Trophoblast cell (in vitro differentiated cells and primary cell): Measurements from ENCODE around the gene ST3GAL5.
A peak's percentile ranks its signal among the peaks of the same experiment; 100 is the strongest.

ENCODE experiments used
- DNase-seq, 2 donors: peaks; one replicate each; pipeline ENCODE4 v3.0.0-alpha.2; 2016
- H2AFZ ChIP-seq: 2 replicates; pipeline ENCODE4 v1.6.1; 2013; ENCODE audit warnings: low read length, moderate library complexity, mild to moderate bottlenecking; ENCODE audit not compliant: insufficient read depth, poor library complexity
- H2AK5ac ChIP-seq: 2 replicates; pipeline ENCODE4 v1.6.1; 2013; ENCODE audit warnings: mild to moderate bottlenecking, low read length
- H2BK120ac ChIP-seq: 2 replicates; pipeline ENCODE4 v1.6.1; 2013; ENCODE audit warnings: low read length, mild to moderate bottlenecking, moderate library complexity; ENCODE audit not compliant: insufficient read depth, poor library complexity
- H2BK12ac ChIP-seq: 2 replicates; pipeline ENCODE4 v1.6.1; 2013; ENCODE audit warnings: mild to moderate bottlenecking, low read length, moderate library complexity
- H2BK5ac ChIP-seq: 2 replicates; pipeline ENCODE4 v1.6.1; 2013; ENCODE audit warnings: low read length, low read depth, moderate library complexity, mild to moderate bottlenecking; ENCODE audit not compliant: poor library complexity
- H3K14ac ChIP-seq: 2 replicates; pipeline ENCODE4 v1.6.1; 2013; ENCODE audit warnings: mild to moderate bottlenecking, low read length
- H3K18ac ChIP-seq: 2 replicates; pipeline ENCODE4 v1.6.1; 2013; ENCODE audit warnings: mild to moderate bottlenecking, low read length
- H3K23ac ChIP-seq: 2 replicates; pipeline ENCODE4 v1.6.1; 2013; ENCODE audit warnings: low read length
- H3K27ac ChIP-seq: 2 replicates; pipeline ENCODE4 v1.5.1; 2013; ENCODE audit warnings: low read depth, mild to moderate bottlenecking, inconsistent platforms, low read length, moderate library complexity
- H3K27me3 ChIP-seq: 2 replicates; pipeline ENCODE4 v1.6.1; 2013; ENCODE audit warnings: inconsistent platforms, mild to moderate bottlenecking, low read length, moderate library complexity; ENCODE audit not compliant: insufficient read depth
- H3K36me3 ChIP-seq, 2 experiments: 1 replicate in 1 of 2; 2 replicates in 1 of 2; pipeline ENCODE4 v1.6.1; 2013; ENCODE audit warnings: low read length in 2 of 2, mild to moderate bottlenecking in 2 of 2, moderate library complexity in 1 of 2; ENCODE audit not compliant: insufficient read depth in 2 of 2, control insufficient read depth in 1 of 2
- H3K4ac ChIP-seq: 2 replicates; pipeline ENCODE4 v1.6.1; 2013; ENCODE audit warnings: low read depth, mild to moderate bottlenecking, low read length, moderate library complexity
- H3K4me1 ChIP-seq, 2 experiments: 1 replicate in 1 of 2; 2 replicates in 1 of 2; pipeline ENCODE4 v1.6.1; 2013; ENCODE audit warnings: low read length in 2 of 2, mild to moderate bottlenecking in 2 of 2, moderate library complexity in 1 of 2; ENCODE audit not compliant: insufficient read depth in 2 of 2, control insufficient read depth in 1 of 2
- H3K4me2 ChIP-seq: 2 replicates; pipeline ENCODE4 v1.6.1; 2013; ENCODE audit warnings: inconsistent platforms, mild to moderate bottlenecking, low read length, moderate library complexity
- H3K4me3 ChIP-seq: 2 replicates; pipeline ENCODE4 v1.5.1; 2013; ENCODE audit warnings: mild to moderate bottlenecking, low read depth, low read length, inconsistent platforms
- H3K79me1 ChIP-seq: one replicate; pipeline ENCODE4 v1.6.1; 2013; ENCODE audit warnings: low read length
- H3K79me2 ChIP-seq: 2 replicates; pipeline ENCODE4 v1.6.1; 2013; ENCODE audit warnings: low read length, mild to moderate bottlenecking; ENCODE audit not compliant: control insufficient read depth, insufficient read depth, poor library complexity
- H3K9ac ChIP-seq: 2 replicates; pipeline ENCODE4 v1.6.1; 2013; ENCODE audit warnings: mild to moderate bottlenecking, low read length
- H3K9me3 ChIP-seq: 2 replicates; pipeline ENCODE4 v1.6.1; 2013; ENCODE audit warnings: low read depth, mild to moderate bottlenecking, control low read depth, inconsistent platforms, low read length; ENCODE audit not compliant: insufficient read depth
- H4K12ac ChIP-seq: 2 replicates; pipeline ENCODE4 v1.6.1; 2013; ENCODE audit warnings: low read depth, mild to moderate bottlenecking, low read length, moderate library complexity
- H4K8ac ChIP-seq: 2 replicates; pipeline ENCODE4 v1.6.1; 2013; ENCODE audit warnings: low read depth, mild to moderate bottlenecking, low read length, moderate library complexity
- H4K91ac ChIP-seq: one replicate; pipeline ENCODE4 v1.6.1; 2013; ENCODE audit warnings: low read depth, mild to moderate bottlenecking, low read length, moderate library complexity
- WGBS: extraction: QIAGEN DNeasy Blood & Tissue Kit; methylation state at CpG from one replicate; pipeline ENCODE4 v1.1.7; 2013; ENCODE audit warnings: missing lambda C conversion rate; ENCODE audit not compliant: insufficient read length, insufficient coverage; ENCODE audit errors: extremely low coverage; 5-methylcytosine and 5-hydroxymethylcytosine counted together

The ST3GAL5 gene

GRCh38 chr2:85811180-85812093 lies 77.4 kb downstream of the ST3GAL5 start:
- Histone ChIP-seq H3K18ac (no peak overlapping the region), H3K79me2 (no peaks in the 10 kb centered on the region), H3K27ac (no peak overlapping the region), H3K36me3 (no peaks in the 10 kb centered on the region), H4K12ac (no peak overlapping the region), H2AFZ (no peak overlapping the region), H2AK5ac (no peak overlapping the region), H3K79me1 (no peaks in the 10 kb centered on the region), H3K4me3 (no peak overlapping the region), H2BK5ac (no peak overlapping the region), H3K23ac (no peak overlapping the region), H3K4ac (no peak overlapping the region), H3K9me3 (no peaks in the 10 kb centered on the region), H2BK12ac (no peak overlapping the region), H3K4me2 (no peak overlapping the region), H3K27me3 (no peaks in the 10 kb centered on the region), H3K14ac (no peak overlapping the region), H3K9ac (no peak overlapping the region), H4K91ac (no peak overlapping the region), H2BK120ac (no peak overlapping the region), H3K4me1 (no peaks in the 10 kb centered on the region), H4K8ac (no peak overlapping the region)
- no peak for DNase-seq
- WGBS: no CpG with 5 or more reads among the region's 41 CpGs

DNA sequence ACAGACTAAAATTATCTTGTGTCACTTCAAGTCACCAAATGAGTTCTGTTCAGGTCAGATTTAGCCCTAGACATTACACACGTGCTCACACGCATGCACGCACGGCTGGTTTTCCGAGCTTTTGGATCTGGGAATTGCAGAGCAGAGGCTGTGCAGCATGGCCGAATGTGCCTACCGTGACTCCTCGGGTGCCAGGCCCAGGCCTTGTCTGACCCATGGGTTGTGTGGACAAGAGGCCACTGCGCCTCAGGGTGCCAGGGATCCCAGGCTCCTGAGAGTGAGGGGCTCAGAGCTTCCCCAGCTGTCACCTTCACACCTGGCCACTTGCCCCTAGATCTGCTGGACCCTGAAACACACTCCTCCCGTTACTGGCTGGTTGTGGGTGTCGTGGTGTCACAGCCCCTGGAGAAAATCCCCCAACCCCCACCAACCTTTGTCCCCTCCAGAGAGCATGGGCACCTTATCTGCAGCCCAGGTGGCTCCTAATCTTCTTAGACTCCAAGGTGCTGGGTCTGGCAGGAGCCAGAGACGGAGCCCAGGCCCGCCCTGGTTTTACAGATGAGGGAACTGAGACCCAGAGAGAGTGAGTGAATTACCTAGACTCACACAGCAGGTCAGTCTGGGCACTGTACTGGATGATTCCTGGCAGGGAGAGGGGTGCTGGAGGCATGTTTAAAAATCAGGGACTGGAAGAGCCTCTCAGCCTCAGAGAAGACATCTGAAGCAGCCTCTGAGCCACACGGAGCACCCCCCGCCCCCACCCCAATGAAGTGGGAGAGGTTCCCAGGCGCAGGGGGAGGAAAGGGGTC lies 78.2 kb downstream of the ST3GAL5 start:
- Histone ChIP-seq H2BK5ac (no peak overlapping the region), H3K9me3 (no peaks in the 10 kb centered on the region), H4K8ac (no peak overlapping the region), H3K18ac (no peak overlapping the region), H3K4me1 (no peaks in the 10 kb centered on the region), H3K27me3 (no peaks in the 10 kb centered on the region), H4K12ac (no peak overlapping the region), H3K4ac (no peak overlapping the region), H3K27ac (no peak overlapping the region), H2BK12ac (no peak overlapping the region), H3K36me3 (no peaks in the 10 kb centered on the region), H3K23ac (no peak overlapping the region), H3K9ac (no peak overlapping the region), H2AFZ (no peak overlapping the region), H3K4me3 (no peak overlapping the region), H3K79me1 (no peaks in the 10 kb centered on the region), H3K79me2 (no peaks in the 10 kb centered on the region), H3K14ac (no peak overlapping the region), H3K4me2 (no peak overlapping the region), H2AK5ac (no peak overlapping the region), H4K91ac (no peak overlapping the region), H2BK120ac (no peak overlapping the region)
- DNase-seq: no peak
- WGBS: no CpG with 5 or more reads among the region's 16 CpGs

- Histone ChIP-seq H3K23ac (no peak overlapping the region), H3K27ac (no peak overlapping the region), H4K12ac (no peak overlapping the region), H2AK5ac (no peak overlapping the region), H4K91ac (no peak overlapping the region), H3K14ac (no peak overlapping the region), H3K36me3 (no peaks in the 10 kb centered on the region), H3K79me2 (no peaks in the 10 kb centered on the region), H2BK120ac (no peak overlapping the region), H4K8ac (no peak overlapping the region), H3K4ac (no peak overlapping the region), H2BK5ac (no peak overlapping the region), H3K4me3 (no peak overlapping the region), H3K9me3 (no peaks in the 10 kb centered on the region), H2AFZ (no peak overlapping the region), H3K79me1 (no peaks in the 10 kb centered on the region), H3K4me2 (no peak overlapping the region), H3K18ac (no peak overlapping the region), H3K4me1 (no peaks in the 10 kb centered on the region), H3K9ac (no peak overlapping the region), H3K27me3 (no peaks in the 10 kb centered on the region), H2BK12ac (no peak overlapping the region)
- WGBS: no CpG with 5 or more reads among the region's 3 CpGs
- DNase-seq: no peak
Measured at GRCh38 chr2:85807756-85808155, 81.0 kb downstream of the ST3GAL5 start.

DNA sequence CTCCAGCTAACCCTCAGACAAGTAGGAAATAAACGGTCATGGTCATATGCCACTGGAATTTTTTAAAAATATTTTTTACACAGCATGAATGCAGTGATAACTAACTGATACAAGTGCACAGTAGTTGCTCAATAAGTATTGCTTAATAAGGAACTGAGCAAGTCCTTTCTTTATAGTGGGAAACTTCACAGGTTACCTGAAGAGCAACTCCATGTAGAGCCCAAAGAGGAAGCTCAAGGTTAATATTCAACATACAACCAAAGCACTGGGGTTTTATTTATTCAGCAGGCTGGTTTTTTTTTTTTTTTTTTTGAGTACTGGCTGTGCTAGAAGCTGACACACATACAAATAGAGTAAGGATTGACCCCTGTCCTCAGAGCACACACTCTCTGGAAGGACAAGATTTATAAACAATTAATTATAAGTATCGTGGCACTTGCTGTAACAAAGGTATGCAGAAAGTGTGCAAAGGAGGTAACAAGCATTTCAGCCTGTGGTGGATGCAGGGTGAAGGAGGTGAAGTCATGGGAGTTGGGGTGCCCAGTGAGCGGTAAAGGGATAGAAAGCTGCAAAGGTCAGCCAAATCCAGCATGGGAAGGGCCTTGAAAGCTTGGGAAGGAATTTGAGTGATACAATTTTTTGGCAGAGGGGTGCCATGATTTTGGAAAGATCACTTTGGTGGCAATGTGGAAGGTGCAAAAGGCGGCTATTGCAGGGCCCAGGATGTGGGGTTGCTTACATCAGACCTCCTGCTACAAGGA lies 82.3 kb downstream of the ST3GAL5 start:
- Histone ChIP-seq H3K27ac (no peak overlapping the region), H4K12ac (no peak overlapping the region), H2AFZ (no peak overlapping the region), H3K9me3 (no peaks in the 10 kb centered on the region), H3K36me3 (no peaks in the 10 kb centered on the region), H3K9ac (no peak overlapping the region), H2BK120ac (no peak overlapping the region), H3K79me1 (no peaks in the 10 kb centered on the region), H3K4me1 (no peaks in the 10 kb centered on the region), H3K4me3 (no peak overlapping the region), H4K8ac (no peak overlapping the region), H3K23ac (no peak overlapping the region), H4K91ac (no peak overlapping the region), H3K14ac (no peak overlapping the region), H3K4ac (no peak overlapping the region), H3K27me3 (no peaks in the 10 kb centered on the region), H3K79me2 (no peaks in the 10 kb centered on the region), H2BK12ac (no peak overlapping the region), H3K4me2 (no peak overlapping the region), H2AK5ac (no peak overlapping the region), H2BK5ac (no peak overlapping the region), H3K18ac (no peak overlapping the region)
- WGBS: no CpG with 5 or more reads among the region's 4 CpGs
- peak in 1 of 2 donors; percentile 72 for DNase-seq
